HG03196 (cell line): ENCODE results near the gene ANGPTL4.
"Not testable (repeated sequence)": the region's sequence is repeated elsewhere in the genome, so short reads cannot be mapped to it uniquely, and the experiment has no call there.

ENCODE experiments used
- ATAC-seq: cut with Tn5 transposase; IDR thresholded peaks from one replicate; pipeline ENCODE4 v1.9.1; 2021; ENCODE audit not compliant: unreplicated experiment

ANGPTL4 gene

DNA sequence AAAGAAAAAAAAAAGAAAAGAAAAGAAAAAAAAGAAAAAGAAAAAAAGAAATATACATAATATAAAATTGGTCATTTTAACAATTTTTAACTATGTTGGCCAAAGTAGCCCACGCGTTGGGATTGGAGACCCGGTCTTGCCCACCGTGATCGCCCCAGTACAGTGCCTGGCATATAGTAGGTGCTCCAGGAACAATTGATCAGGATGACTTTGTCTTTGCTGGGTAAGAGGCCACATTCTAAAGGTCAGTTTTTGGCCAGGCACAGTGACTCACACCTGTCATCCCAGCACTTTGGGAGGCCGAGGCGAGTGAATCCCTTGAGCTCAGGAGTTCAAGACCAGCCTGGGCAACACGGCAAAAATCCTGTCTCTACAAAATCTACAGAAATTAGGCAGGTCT is 3.8 kb upstream of the ANGPTL4 start:
- ATAC-seq: no peak

DNA sequence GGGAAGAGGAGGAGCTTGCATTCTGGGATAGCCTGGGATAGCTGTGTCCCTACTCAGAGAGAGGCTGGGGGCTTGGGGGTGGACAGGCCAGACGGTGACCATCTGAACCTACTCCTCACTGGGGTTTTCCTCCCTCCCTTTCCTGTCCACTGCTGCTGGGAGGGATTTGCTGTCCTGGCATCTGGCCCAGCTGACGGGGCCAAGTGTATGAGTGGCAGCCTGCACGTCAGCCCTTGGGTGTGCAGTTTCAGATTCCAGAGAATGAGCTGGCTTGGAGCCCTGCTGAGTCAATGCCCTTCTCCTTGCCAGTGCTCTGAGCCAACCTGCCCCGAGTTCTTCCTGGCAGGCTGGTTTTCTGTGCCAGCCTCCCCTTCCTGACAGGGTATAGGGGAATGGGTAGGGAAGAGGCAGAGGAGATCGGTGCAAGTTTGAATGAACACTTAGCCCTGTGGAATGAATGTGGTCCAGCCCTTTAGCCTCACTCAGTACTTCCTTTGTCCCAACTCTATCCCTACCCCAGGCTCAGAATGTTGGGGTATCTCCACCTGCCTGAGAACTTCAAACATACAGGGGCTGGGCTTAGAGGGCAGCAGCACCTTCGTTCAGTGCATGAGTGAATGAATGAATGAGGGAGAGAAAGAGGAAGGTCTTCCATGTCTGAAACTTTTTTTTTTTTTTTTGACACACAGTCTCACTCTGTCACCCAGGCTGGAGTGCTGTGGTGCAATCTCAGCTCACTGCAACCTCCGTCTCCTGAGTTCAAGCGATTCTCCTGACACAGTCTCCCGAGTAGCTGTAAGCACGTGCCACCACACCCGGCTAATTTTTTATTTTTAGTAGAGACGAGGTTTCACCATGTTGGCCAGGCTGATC is 1.8 kb upstream of the ANGPTL4 start:
- no peak for ATAC-seq

DNA sequence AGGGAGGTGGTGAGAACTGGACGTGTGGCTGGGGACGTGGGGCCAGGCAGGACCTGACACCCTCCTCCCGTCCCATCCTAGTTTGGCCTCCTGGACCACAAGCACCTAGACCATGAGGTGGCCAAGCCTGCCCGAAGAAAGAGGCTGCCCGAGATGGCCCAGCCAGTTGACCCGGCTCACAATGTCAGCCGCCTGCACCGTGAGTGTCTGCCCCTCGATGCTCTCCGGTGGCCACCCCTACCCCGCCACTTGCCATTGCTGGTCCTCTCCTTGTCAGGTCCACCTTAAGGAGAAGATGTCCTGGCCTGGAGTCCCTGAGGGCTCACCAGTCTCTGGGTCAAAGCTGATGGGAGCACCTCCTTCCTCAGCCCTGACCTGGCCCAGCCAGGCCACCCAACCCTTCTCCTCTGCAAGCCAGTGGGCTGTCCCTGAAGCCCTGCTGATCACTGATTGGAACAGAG is 2.2 kb downstream of the ANGPTL4 start:
- no peak for ATAC-seq

DNA sequence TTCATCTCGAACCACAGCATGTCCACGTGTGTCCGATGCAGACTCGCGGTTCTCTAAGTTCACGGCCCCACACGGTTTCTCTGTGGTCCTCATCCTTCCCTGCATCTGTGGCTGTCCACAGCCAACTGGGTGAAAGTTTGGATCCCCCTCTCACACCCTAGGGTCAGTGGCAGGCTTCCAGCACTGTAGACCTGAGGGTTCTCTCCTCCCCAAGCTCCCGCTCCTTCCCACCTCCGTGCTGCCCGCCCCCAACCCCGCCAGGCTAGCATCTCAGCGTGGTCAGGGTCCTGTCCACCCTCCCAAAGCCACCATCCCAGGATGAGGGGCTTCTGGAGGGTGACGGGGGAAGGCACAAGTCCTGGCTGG is 3.0 kb downstream of the ANGPTL4 start:
- ATAC-seq: no peak

DNA sequence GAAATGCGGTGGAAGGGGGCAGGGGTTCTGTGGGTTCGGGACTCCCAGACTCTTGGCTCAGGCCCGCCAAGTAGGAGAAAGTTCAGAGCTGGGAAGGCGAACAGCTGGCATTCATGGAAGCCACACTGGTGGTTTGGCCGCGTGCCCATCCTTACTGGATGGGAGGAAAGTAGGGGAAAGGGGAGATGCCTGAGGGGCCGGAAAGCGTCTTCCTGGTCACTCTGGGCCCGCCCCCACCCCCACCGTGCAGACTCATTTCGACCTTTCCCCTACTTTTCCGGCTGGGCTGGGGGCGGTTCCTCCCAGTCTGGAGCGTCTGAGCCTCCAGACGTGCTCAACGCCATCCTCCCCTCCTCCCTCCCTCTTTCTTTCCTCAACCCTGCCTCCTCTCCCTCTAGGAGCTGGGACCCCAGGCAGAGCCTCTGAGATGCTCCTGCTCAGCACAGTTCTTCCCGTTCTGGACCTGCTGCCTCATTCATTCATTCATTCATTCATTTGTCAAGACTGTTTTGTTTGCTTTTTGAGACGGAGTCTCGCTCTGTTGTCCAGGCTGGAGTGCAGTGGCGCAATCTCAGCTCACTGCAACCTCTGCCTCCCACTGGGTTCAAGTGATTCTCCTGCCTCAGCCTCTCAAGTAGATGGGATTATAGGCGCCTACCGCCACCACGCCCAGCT is 3.5 kb downstream of the ANGPTL4 start:
- ATAC-seq: no peak

DNA sequence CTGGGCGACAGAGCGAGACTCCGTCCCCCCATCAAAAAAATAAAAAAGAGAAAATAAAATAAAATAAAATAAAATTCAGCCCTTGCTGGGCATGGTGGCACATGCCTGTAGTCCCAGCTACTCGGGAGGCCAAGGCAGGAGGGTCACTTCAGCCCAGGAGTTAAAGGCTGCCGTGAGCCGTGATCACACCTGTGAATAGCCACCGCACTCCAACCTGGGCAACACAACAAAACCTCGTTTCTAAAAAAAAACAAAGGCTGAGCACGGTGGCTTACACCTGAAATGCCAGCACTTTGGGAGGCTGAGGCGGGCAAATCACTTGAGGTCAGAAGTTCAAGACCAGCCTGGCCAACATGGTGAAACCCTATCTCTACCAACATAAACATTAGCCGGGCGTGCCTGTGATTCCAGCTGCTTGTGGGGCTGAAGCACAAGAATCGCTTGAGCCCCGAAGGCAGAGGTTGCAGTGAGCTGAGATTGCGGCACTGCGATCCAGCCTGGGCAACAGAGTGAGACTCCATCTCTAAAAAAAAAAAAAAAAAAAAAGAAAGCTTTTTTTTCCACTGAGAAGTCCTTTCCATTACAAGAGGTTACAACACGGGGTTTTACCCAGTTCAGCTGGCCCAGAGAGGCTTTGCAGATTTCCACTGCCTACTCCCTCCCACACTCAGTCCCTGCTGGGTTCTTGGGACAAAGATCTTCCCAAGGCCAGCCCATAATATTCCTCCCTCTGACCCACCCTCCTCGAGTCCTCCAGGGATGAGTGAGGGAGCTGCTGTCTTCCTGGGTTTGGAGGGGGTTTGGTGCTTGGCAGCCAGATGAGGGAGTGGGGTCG is 6.4 kb downstream of the ANGPTL4 start:
- no peak for ATAC-seq

DNA sequence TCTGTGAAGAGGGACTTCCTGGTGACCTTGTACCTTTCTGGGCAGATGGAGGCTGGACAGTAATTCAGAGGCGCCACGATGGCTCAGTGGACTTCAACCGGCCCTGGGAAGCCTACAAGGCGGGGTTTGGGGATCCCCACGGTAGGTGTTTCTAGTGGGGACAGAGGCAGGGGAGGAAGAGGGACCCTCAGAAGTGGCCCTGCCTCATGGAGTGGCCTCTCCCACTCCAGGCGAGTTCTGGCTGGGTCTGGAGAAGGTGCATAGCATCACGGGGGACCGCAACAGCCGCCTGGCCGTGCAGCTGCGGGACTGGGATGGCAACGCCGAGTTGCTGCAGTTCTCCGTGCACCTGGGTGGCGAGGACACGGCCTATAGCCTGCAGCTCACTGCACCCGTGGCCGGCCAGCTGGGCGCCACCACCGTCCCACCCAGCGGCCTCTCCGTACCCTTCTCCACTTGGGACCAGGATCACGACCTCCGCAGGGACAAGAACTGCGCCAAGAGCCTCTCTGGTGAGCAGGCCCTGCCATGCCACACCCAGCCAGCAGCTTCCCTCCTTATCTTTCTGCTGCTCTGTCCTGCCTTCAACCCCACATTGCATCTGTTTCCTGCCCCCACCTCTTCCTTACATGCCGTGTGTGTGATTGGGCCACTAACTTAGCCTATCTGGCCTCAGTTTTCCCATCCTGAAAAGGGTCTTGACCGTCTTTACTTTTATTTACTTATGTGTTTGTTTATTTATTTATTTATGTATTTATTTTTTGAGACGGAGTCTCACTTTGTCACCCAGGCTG is 7.3 kb downstream of the ANGPTL4 start:
- ATAC-seq: no peak

DNA sequence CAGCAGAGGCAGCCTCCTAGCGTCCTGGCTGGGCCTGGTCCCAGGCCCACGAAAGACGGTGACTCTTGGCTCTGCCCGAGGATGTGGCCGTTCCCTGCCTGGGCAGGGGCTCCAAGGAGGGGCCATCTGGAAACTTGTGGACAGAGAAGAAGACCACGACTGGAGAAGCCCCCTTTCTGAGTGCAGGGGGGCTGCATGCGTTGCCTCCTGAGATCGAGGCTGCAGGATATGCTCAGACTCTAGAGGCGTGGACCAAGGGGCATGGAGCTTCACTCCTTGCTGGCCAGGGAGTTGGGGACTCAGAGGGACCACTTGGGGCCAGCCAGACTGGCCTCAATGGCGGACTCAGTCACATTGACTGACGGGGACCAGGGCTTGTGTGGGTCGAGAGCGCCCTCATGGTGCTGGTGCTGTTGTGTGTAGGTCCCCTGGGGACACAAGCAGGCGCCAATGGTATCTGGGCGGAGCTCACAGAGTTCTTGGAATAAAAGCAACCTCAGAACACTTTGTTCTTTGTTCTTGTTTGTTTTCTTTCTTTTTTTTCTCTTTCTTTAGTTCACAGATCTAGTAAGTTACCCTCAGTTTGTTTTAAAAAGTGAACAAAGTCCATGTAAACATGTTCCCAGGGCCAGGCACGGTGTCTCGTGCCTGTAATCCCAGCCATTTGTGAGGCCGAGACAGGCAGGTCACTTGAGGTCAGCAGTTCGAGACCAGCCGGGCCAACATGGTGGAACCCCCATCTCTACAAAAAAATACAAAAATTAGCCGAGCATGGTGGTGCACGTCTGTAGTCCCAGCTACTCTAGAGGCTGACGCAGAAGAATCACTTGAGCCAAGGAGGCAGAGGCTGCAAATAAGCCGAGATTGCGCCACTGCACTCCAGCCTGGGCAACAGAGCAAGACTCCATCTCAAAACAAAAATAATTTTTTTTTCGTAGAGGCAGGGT is 10.2 kb downstream of the ANGPTL4 start:
- no peak for ATAC-seq

DNA sequence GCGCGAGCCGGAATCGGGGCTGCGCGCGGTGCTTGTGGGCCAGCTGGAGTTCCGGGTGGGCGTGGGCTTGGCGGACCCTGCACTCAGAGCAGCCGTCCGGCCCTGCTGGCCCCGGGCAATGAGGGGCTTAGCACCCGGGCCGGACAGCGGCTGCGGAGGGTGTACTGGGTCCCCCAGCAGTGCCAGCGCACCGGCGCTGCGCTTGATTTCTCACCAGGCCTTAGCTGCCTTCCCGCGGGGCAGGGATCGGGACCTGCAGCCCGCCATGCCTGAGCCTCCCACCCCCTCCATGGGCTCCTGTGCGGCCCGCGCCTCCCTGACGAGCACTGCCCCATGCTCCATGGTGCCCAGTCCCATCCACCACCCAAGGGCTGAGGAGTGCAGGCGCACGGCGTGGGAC is 11.8 kb downstream of the ANGPTL4 start:
- ATAC-seq: not testable (repeated sequence)

DNA sequence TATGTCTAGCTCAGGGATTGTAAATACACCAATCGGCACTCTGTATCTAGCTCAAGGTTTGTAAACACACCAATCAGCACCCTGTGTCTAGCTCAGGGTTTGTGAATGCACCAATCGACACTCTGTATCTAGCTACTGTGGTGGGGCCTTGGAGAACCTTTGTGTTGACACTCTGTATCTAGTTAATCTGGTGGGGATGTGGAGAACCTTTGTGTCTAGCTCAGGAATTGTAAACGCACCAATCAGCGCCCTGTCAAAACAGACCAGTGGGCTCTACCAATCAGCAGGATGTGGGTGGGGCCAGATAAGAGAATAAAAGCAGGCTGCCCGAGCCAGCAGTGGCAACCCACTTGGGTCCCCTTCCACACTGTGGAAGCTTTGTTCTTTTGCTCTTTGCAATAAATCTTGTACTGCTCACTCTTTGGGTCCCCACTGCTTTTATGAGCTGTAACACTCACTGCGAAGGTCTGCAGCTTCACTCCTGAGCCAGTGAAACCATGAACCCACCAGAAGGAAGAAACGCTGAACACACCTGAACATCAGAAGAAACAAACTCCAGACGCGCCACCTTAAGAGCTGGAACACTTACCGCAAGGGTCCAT is 12.5 kb downstream of the ANGPTL4 start:
- ATAC-seq: not testable (repeated sequence)

DNA sequence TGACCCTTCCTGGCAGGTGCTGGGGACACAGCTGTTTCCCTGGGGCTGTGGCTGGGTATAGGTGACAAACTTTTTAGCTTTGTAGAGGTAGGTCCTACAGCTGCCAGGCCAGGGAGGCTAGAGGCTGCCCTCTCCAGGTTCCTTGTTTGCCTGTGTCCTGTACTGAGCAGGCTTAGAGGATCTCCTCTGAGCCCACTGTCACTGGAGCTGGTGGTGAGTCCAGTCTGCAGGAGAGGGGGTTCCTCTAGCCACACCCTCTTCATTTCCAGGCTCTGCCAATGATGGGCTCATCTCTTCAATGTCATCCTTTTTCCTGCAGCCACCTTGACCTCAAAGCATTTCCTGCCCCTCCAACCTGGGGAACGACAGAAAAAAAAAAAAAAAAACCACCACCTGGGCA is 13.6 kb downstream of the ANGPTL4 start:
- ATAC-seq: no peak

DNA sequence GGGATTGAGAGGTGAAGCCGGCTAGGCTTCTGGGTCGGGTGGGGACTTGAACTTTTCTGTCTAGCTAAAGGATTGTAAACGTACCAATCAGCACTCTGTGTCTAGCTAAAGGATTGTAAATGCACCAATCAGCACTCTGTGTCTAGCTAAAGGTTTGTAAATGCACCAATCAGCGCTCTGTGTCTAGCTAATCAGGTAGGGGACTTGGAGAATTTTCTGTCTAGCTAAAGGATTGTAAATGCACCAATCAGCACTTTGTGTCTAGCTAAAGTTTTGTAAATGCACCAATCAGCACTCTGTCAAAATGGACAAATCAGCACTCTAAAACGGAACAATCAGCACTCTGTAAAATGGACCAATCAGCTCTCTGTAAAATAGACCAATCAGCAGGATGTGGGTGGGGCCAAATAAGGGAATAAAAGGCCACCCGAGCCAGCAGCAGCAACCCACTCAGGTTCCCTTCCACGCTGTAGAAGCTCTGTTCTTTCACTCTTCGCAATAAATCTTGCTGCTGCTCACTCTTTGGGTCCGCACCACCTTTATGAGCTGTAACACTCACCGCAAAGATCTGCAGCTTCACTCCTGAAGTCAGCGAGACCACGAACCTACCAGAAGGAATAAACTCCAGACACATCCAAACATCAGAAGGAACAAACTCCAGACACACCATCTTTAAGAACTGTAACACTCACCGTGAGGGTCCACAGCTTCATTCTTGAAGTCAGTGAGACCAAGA is 15.4 kb downstream of the ANGPTL4 start:
- ATAC-seq: not testable (repeated sequence)

DNA sequence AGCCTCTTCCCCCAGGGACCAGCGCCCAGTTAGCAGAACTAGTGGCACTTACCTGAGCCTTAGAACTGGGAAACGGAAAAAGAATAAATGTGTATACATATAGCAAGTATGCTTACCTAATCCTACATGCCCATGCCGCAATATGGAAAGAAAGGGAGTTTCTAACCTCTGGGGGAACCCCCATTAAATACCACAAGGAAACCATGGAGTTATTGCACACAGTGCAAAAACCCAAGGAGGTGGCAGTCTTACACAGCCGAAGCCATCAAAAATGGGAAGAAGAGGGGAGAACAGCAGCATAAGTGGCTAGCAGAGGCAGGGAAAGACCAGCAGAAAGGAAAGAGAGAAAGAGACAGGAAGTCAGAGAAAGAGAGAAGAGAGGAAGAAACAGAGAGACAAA is 20.6 kb downstream of the ANGPTL4 start:
- not testable (repeated sequence) for ATAC-seq

DNA sequence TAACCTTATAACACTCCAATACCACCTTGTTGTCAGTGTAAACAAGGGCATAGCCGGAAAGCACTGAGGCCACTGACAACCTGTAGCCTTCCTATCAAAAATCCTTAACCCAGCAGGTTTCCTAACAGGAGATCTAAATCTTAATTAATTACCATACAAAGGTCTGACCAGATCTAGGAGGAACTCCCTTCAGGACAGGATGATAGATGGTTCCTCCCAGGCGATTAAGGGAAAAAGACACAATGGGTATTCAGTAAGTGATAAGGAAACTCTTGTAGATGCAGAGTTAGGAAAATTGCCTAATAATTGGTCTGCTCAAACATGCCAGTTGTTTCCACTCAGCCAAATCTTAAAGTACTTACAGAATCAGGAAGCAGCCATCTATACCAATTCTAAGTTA is 21.1 kb downstream of the ANGPTL4 start:
- not testable (repeated sequence) for ATAC-seq

DNA sequence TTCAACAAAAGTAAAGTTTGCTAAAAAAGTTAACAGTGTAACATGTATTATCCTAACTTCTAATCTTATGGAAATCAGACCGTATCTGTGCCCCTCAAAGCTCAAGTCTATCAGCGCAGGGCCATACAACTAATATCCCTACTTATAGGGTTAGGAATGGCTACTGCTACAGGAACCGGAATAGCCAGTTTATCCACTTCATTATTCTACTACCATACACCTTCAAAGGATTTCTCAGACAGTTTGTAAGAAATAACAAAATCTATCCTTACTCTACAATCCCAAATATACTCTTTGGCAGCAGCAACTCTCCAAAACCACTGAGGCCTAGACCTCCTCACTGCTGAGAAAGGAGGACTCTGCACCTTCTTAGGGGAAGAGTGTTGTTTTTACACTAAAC is 21.6 kb downstream of the ANGPTL4 start:
- not testable (repeated sequence) for ATAC-seq

DNA sequence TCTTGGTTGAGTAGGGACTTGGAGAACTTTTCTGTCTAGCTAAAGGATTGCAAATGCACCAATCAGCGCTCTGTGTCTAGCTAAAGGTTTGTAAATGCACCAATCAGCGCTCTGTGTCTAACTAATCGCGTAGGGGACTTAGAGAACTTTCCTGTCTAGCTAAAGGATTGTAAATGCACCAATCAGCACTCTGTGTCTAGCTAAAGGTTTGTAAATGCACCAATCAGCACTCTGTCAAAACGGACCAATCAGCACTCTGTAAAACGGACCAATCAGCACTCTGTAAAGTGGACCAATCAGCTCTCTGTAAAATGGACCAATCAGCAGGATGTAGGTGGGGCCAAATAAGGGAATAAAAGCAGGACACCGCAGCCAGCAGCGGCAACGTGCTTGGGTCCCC is 22.5 kb downstream of the ANGPTL4 start:
- not testable (repeated sequence) for ATAC-seq

DNA sequence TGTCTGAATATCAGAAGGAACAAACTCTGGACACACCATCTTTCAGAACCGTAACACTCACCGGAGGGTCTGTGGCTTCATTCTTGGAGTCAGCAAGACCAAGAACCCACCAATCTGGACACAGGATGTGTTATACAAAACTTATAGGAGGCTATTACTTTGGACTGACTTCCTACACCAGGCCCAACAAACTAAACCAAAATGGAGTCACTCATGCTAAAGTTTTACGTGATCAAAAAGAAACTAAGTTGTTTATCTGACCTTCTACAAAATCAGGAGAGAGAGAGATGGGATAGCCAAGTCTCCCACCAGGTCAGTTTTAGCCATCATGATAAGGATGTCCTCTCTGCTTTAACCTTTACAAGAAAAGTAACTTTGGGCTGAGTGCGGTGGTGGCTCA is 23.0 kb downstream of the ANGPTL4 start:
- ATAC-seq: no peak
